IPS-18a (cell line): ENCODE data around the gene SH3RF1.
"Not testable (repeated sequence)": the region's sequence is repeated elsewhere in the genome, so short reads cannot be mapped to it uniquely, and the experiment has no call there.

Source experiments
- H3K27ac ChIP-seq: one replicate; pipeline ENCODE4 v1.5.1; 2013; ENCODE audit warnings: low read length
- H3K27me3 ChIP-seq: one replicate; pipeline ENCODE4 v1.6.1; 2013; ENCODE audit warnings: mild to moderate bottlenecking, low read length; ENCODE audit not compliant: control insufficient read depth, insufficient read depth
- H3K36me3 ChIP-seq: one replicate; pipeline ENCODE4 v1.6.1; 2013; ENCODE audit warnings: low read depth, low read length; ENCODE audit not compliant: control insufficient read depth
- H3K4me1 ChIP-seq: one replicate; pipeline ENCODE4 v1.6.1; 2013; ENCODE audit warnings: low read depth, low read length; ENCODE audit not compliant: control insufficient read depth
- H3K4me3 ChIP-seq: one replicate; pipeline ENCODE4 v1.5.1; 2013; ENCODE audit warnings: low read length
- H3K9ac ChIP-seq: one replicate; pipeline ENCODE4 v1.6.1; 2013; ENCODE audit warnings: mild to moderate bottlenecking, low read length, moderate library complexity
- H3K9me3 ChIP-seq: one replicate; pipeline ENCODE4 v1.6.1; 2013; ENCODE audit warnings: low read depth, low read length; ENCODE audit not compliant: control insufficient read depth

The SH3RF1 gene

GRCh38 chr4:169295822-169296221 lies 25.1 kb upstream of the SH3RF1 start:
- no peak overlapping the region for H3K27ac ChIP-seq
- H3K9me3 ChIP-seq: no peaks in the 10 kb centered on the region
- no peak overlapping the region for H3K4me3 ChIP-seq
- no peaks in the 10 kb centered on the region for H3K36me3 ChIP-seq
- H3K27me3 ChIP-seq: no peaks in the 10 kb centered on the region
- no peak overlapping the region for H3K9ac ChIP-seq
- H3K4me1 ChIP-seq: no peaks in the 10 kb centered on the region

GRCh38 chr4:169293343-169294176 lies 22.8 kb upstream of the SH3RF1 start:
- no peaks in the 10 kb centered on the region for H3K9me3 ChIP-seq
- H3K36me3 ChIP-seq: no peaks in the 10 kb centered on the region
- no peak overlapping the region for H3K9ac ChIP-seq
- no peaks in the 10 kb centered on the region for H3K27me3 ChIP-seq
- H3K27ac ChIP-seq: no peak overlapping the region
- no peak overlapping the region for H3K4me3 ChIP-seq
- H3K4me1 ChIP-seq: no peaks in the 10 kb centered on the region

DNA sequence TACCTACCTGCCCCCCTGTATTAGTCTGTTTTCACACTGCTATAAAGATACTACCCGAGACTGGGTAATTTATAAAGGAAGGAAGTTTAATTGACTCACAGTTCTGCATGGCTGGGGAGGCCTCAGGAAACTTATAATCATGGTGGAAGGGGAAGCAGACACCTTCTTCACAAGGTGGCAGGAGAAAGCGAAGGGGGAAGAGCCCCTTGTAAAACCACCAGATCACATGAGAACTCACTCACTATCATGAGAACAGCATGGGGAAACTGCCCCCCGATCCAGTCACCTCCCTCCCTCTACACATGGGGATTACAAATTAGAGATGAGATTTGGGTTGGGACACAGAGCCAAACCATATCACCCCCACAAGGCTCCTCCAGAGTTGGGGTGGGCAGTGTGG lies 17.2 kb upstream of the SH3RF1 start:
- not testable (repeated sequence) for H3K9ac ChIP-seq, H3K9me3 ChIP-seq, H3K4me1 ChIP-seq, H3K4me3 ChIP-seq, H3K27ac ChIP-seq, H3K36me3 ChIP-seq, H3K27me3 ChIP-seq

DNA sequence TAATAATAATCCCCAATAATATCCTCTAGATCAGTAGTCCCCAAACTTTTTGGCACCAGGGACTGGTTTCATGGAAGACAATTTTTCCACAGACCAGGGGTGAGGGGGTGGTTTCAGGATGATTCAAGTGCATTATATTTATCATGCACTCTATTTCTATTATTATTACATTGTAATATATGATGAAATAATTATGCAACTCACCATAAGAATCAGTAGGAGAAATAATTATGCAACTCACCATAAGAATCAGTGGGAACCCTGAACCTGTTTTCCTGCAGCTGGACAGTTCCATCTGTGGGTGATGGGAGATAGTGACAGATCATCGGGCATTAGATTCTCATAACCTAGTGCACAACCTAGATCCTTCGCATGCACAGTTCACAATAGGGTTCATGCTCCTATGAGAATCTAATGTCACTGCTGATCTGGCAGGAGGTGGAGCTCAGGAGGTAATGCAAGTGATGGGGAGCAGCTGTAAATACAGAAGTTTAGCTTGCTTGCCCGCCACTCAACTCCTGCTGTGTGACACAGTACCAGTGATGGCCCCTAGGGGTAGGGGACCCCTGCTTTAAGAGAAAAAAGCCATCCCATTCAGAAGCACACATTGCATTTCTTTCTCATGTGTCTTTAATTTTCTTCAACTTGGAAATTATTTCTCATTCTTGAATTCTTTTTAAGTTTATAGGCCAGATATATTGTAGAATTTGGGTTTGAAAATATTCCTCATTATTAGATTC lies 16.0 kb upstream of the SH3RF1 start:
- Histone ChIP-seq H3K4me1 (no peaks in the 10 kb centered on the region), H3K9ac (no peak overlapping the region), H3K27ac (no peak overlapping the region), H3K4me3 (no peak overlapping the region), H3K9me3 (no peaks in the 10 kb centered on the region), H3K27me3 (no peaks in the 10 kb centered on the region), H3K36me3 (no peaks in the 10 kb centered on the region)

- Histone ChIP-seq H3K36me3 (no peaks in the 10 kb centered on the region), H3K27ac (no peak overlapping the region), H3K9me3 (no peaks in the 10 kb centered on the region), H3K9ac (no peak overlapping the region), H3K27me3 (no peaks in the 10 kb centered on the region), H3K4me3 (no peak overlapping the region), H3K4me1 (no peaks in the 10 kb centered on the region)
Measured at GRCh38 chr4:169283114-169283509, 12.4 kb upstream of the SH3RF1 start.

- H3K27me3 ChIP-seq: no peaks in the 10 kb centered on the region
- no peak overlapping the region for H3K27ac ChIP-seq
- H3K9ac ChIP-seq: no peak overlapping the region
- no peaks in the 10 kb centered on the region for H3K36me3 ChIP-seq
- H3K4me3 ChIP-seq: no peak overlapping the region
- H3K9me3 ChIP-seq: no peaks in the 10 kb centered on the region
- no peaks in the 10 kb centered on the region for H3K4me1 ChIP-seq
Measured at GRCh38 chr4:169282429-169283113, 11.8 kb upstream of the SH3RF1 start.

DNA sequence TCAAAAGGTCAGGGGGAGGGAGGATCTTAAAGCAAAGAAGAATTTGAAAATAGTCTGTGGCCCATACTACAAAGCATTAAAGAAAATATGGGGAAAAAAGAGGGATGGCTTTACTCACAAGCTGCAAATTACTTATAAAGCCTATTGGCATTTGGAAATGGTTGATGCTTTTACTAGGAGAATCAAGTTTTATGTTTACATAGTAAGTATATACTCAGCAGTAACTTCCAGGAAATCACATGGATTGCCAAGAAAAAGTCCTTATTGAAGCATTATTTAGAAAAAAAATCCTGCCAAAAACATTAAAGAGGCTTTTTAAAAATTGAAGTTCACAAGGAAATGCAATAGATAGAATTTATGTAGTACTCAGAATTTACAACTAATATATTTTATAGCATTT lies 8.4 kb upstream of the SH3RF1 start:
- Histone ChIP-seq H3K9ac (no peak overlapping the region), H3K4me1 (no peaks in the 10 kb centered on the region), H3K36me3 (no peaks in the 10 kb centered on the region), H3K4me3 (no peak overlapping the region), H3K27ac (no peak overlapping the region), H3K27me3 (no peaks in the 10 kb centered on the region), H3K9me3 (no peaks in the 10 kb centered on the region)

DNA sequence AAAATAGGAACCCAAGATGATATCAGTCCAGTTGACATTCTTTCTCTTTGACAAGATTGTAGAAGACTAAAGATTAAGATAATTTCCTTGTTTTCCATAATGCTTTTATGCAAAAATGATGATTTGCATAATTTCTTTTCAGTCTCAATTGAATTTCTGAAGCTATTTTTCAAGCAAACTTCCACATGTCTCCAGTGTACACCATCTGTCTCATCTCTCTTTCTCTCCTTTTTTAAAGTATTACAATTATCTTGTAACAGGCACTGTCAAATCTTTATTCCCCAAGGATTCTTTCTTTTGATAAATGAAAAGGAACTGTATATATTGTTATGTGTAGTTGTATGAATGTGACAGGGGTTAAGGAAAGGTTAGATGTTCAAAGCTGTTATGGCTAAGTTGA lies 7.9 kb upstream of the SH3RF1 start:
- H3K36me3 ChIP-seq: no peaks in the 10 kb centered on the region
- H3K9me3 ChIP-seq: no peaks in the 10 kb centered on the region
- no peak overlapping the region for H3K27ac ChIP-seq
- H3K9ac ChIP-seq: no peak overlapping the region
- no peak overlapping the region for H3K4me3 ChIP-seq
- no peaks in the 10 kb centered on the region for H3K4me1 ChIP-seq
- H3K27me3 ChIP-seq: no peaks in the 10 kb centered on the region

DNA sequence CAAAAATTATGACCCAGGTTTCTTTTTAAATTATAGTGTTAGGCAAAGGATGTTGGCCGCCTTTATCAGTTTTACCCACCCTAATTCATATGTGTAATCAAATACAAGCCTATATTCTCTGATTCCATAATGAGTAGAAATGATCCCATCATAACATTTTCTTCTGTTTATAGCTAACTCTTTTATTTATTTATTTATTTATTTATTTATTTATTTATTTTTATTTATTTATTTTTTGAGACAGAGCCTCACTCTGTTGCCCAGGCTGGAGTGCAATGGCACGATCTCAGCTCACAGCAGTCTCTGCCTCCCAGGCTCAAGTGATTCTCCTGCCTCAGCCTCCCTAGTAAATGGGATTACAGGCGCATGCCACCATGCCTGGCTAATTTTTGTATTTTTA lies 7.1 kb upstream of the SH3RF1 start:
- H3K36me3 ChIP-seq, H3K4me3 ChIP-seq, H3K4me1 ChIP-seq: not testable (repeated sequence)

DNA sequence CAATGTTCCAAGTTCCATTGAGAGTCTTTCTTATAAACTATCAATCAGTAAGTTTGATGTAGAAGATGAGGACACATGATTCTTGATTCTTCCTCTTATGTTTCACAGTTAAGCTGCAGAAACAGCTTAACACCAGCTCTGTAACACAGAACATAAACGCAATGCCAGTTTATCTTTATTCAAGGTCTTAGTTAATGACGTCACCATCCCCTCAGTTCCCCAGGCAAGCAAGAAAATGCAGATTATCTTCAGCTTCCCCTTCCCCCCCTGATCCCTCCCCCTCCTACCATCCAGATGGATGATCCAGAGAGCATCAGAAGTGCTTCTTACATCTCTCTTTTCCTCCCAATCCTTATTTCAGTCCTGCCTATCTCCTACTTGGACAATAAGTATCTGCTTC lies 4.4 kb upstream of the SH3RF1 start:
- Histone ChIP-seq H3K9me3 (no peaks in the 10 kb centered on the region), H3K4me3 (no peak overlapping the region), H3K27me3 (peaks cover 15% of the 10 kb centered on the region), H3K36me3 (no peaks in the 10 kb centered on the region), H3K27ac (no peak overlapping the region), H3K4me1 (peaks cover 4% of the 10 kb centered on the region), H3K9ac (no peak overlapping the region)

More for the DNA sequence above, 7.1 kb upstream of the SH3RF1 start:
- H3K9me3 ChIP-seq, H3K9ac ChIP-seq, H3K27me3 ChIP-seq, H3K27ac ChIP-seq: not testable (repeated sequence)

- Histone ChIP-seq H3K4me3 (no peak overlapping the region), H3K4me1 (peaks cover 11% of the 10 kb centered on the region), H3K36me3 (no peaks in the 10 kb centered on the region), H3K27me3 (peaks cover 15% of the 10 kb centered on the region), H3K27ac (no peak overlapping the region), H3K9ac (no peak overlapping the region), H3K9me3 (no peaks in the 10 kb centered on the region)
Measured at GRCh38 chr4:169274033-169274432, 3.3 kb upstream of the SH3RF1 start.
